Measurements from ENCODE around the gene GNG2. TPM values are rescaled to one million over a fixed set of nuclear protein-coding genes. Genes with fewer than 3 reads are reported as not detected.

Gene GNG2
- polyA plus RNA-seq, 1 of the 3 experiments (the other 2 are of a cell fraction), result 17.8 TPM

- H3K79me2 ChIP-seq (ENCODE audit: insufficient read depth), result no peaks in the 10 kb centered on the region
- H3K36me3 ChIP-seq (replicated peaks in 1 of 2; ENCODE audit: control insufficient read depth in 1 of 2, insufficient read depth in 2 of 2, low read length in 1 of 2), result no peaks in the 10 kb centered on the region
- H3K4me1 ChIP-seq (ENCODE audit: control insufficient read depth in 1 of 2, insufficient read depth in 2 of 2, low read depth in 1 of 2, low read length in 1 of 2), result peaks cover 7 to 20% of the 10 kb centered on the region in 2 experiments; a peak in 2 of 4 replicates
- H4K20me1 ChIP-seq (ENCODE audit: insufficient read depth), result no peaks in the 10 kb centered on the region
- ChIA-PET POLR2A (no interaction called here), CTCF (no interaction called here)
- peaks cover 11% of the 10 kb centered on the region for H3F3A ChIP-seq (replicated peaks; ENCODE audit: insufficient read depth)
- no peak for DNase-seq
- H3K9me2 ChIP-seq, result no peaks in the 10 kb centered on the region
- no peak overlapping the region; a peak in 1 of 4 replicates for H3K27ac ChIP-seq (ENCODE audit: low read depth in 2 of 2, low read length in 1 of 2)
- no peak overlapping the region for H3K4me3 ChIP-seq (ENCODE audit: low read depth in 2 of 2, low read length in 1 of 2)
- no peaks in the 10 kb centered on the region for H3K9me3 ChIP-seq
- no peak overlapping the region for H3K9ac ChIP-seq
- H3K4me2 ChIP-seq, result no peak overlapping the region
- WGBS (ENCODE audit: low lambda C conversion rate), result 93% methylated on average over 4 of the region's 7 CpGs
- no peak overlapping the region for H2AFZ ChIP-seq (ENCODE audit: low read depth)
- TF ChIP-seq RCOR1 (IDR thresholded peaks at IDR 0.05; ENCODE audit: low read length) (no peak), USF2 (IDR thresholded peaks at IDR 0.05; ENCODE audit: borderline replicate concordance, low read depth, low read length) (no peak), FOXJ3 (CRISPR knock-in tag; IDR thresholded peaks at IDR 0.05) (no peak), JUND (IDR thresholded peaks at IDR 0.05) (no peak), SIN3A (IDR thresholded peaks at IDR 0.05; ENCODE audit: borderline replicate concordance, low read depth, low read length) (no peak), TCF12 (IDR thresholded peaks at IDR 0.05) (no peak), PBX3 (IDR thresholded peaks at IDR 0.05) (no peak), YY1 (IDR thresholded peaks at IDR 0.05; ENCODE audit: low read depth) (no peak), TAF1 (IDR thresholded peaks at IDR 0.05; ENCODE audit: borderline replicate concordance, low read depth, low read length) (no peak), ELF1 (IDR thresholded peaks at IDR 0.05) (no peak), EP300 (IDR thresholded peaks at IDR 0.05; ENCODE audit: borderline replicate concordance in 1 of 2, low read depth in 1 of 2, low read length in 1 of 2) (no peak), GABPA (IDR thresholded peaks at IDR 0.05; ENCODE audit: low read depth) (no peak), GATA2 (CRISPR knock-in tag; IDR thresholded peaks at IDR 0.05) (no peak), NRF1 (IDR thresholded peaks at IDR 0.05; ENCODE audit: low read depth, low read length) (no peak), RAD21 (IDR thresholded peaks at IDR 0.05; ENCODE audit: low read length) (no peak), RXRA (IDR thresholded peaks at IDR 0.05; ENCODE audit: borderline replicate concordance, low read depth) (no peak), MEF2A (IDR thresholded peaks at IDR 0.05; ENCODE audit: borderline replicate concordance, low read depth) (no peak), IRF3 (IDR thresholded peaks at IDR 0.05; ENCODE audit: low read depth, low read length) (no peak), NFIC (IDR thresholded peaks at IDR 0.05; ENCODE audit: borderline replicate concordance) (no peak), TEAD4 (IDR thresholded peaks at IDR 0.05; ENCODE audit: borderline replicate concordance, insufficient read depth) (no peak)
- H3K27me3 ChIP-seq (ENCODE audit: insufficient read depth), result no peaks in the 10 kb centered on the region
Observed at GRCh38 chr14:51926449-51926848, 66.0 kb downstream of the GNG2 start.

All from SK-N-SH (cell line).